Endometrium (tissue), 2 donors: ENCODE measurements around the gene CTNNA2.

Experiments used
- FAIRE-seq: peaks from 2 replicates; lab custom pipeline; 2012; peaks lifted over from hg19 to GRCh38; lab: Jason Lieb, UNC
- donor health status: control.
- donor health status: control.

The CTNNA2 gene

GRCh38 chr2:79512442-79513401, at the start of gene CTNNA2:
Gene CTNNA2 (plus strand): TSS chr2:79513051.
- no peak for FAIRE-seq

- FAIRE-seq, result no peak
Measured at GRCh38 chr2:79487399-79487798, 25.5 kb upstream of the CTNNA2 start.

GRCh38 chr2:79511320-79511951, 1.4 kb upstream of the CTNNA2 start:
- no peak for FAIRE-seq

GRCh38 chr2:79513711-79514110, 860 bp downstream of the CTNNA2 start:
- no peak for FAIRE-seq

- FAIRE-seq, result no peak
Measured at GRCh38 chr2:79529636-79530035, 16.8 kb downstream of the CTNNA2 start.

GRCh38 chr2:79530443-79530842, 17.6 kb downstream of the CTNNA2 start:
- FAIRE-seq, result no peak

GRCh38 chr2:79547568-79547967, 34.7 kb downstream of the CTNNA2 start:
- no peak for FAIRE-seq

GRCh38 chr2:79552653-79553052, 39.8 kb downstream of the CTNNA2 start:
- FAIRE-seq, result no peak

- FAIRE-seq, result no peak
Measured at GRCh38 chr2:79554899-79555298, 42.0 kb downstream of the CTNNA2 start.

- no peak for FAIRE-seq
Measured at GRCh38 chr2:79564065-79564464, 51.2 kb downstream of the CTNNA2 start.

GRCh38 chr2:79569048-79569447, 56.2 kb downstream of the CTNNA2 start:
- FAIRE-seq, result no peak

- FAIRE-seq, result no peak
Measured at GRCh38 chr2:79573895-79574674, 61.2 kb downstream of the CTNNA2 start.

- FAIRE-seq, result no peak
Measured at GRCh38 chr2:79576451-79576850, 63.6 kb downstream of the CTNNA2 start.

- FAIRE-seq, result no peak
Measured at GRCh38 chr2:79578952-79579351, 66.1 kb downstream of the CTNNA2 start.

GRCh38 chr2:79580175-79580574, 67.3 kb downstream of the CTNNA2 start:
- no peak for FAIRE-seq

GRCh38 chr2:79585701-79586433, 73.0 kb downstream of the CTNNA2 start:
- FAIRE-seq, result no peak

GRCh38 chr2:79591281-79591680, 78.4 kb downstream of the CTNNA2 start:
- no peak for FAIRE-seq

GRCh38 chr2:79593237-79593867, 80.5 kb downstream of the CTNNA2 start:
- no peak for FAIRE-seq

- FAIRE-seq, result no peak
Measured at GRCh38 chr2:79596403-79596802, 83.6 kb downstream of the CTNNA2 start.

- FAIRE-seq, result no peak
Measured at GRCh38 chr2:79604748-79605147, 91.9 kb downstream of the CTNNA2 start.

- no peak for FAIRE-seq
Measured at GRCh38 chr2:79611448-79612016, 98.7 kb downstream of the CTNNA2 start.
